ENCODE results near the gene PSMA7.
"Not testable (repeated sequence)": the region's sequence is repeated elsewhere in the genome, so short reads cannot be mapped to it uniquely, and the experiment has no call there.

PSMA7 gene

DNA sequence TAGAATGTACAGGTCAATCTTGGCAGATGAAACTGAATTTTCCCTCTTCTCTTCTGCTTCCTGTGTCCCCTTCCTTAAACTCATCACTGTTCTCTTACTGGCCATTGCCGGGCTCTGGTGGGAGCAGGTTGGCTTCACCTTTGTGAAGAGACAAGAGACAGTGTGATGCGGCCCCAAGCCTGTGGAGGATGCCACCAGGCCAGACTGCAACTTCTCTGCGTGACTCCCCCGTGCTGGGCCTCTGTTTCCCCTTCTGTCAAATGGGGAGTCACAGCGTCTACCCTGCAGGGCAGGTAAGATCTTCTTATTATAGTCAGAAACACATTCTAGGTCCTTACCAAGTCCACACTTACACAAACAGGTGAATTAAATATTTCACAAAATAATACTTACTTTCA lies 22.8 kb downstream of the PSMA7 start:
- H3K4me3 ChIP-seq (ENCODE audit: low read depth in 1 of 2, low read length in 2 of 2) = no peak overlapping the region
- H3K9me3 ChIP-seq (ENCODE audit: low read length) = no peaks in the 10 kb centered on the region
- peaks cover 5% of the 10 kb centered on the region for H3K36me3 ChIP-seq (ENCODE audit: insufficient read depth, low read length)
- H3K4me1 ChIP-seq (ENCODE audit: insufficient read depth, low read length) = peaks cover 14% of the 10 kb centered on the region
- peaks cover 0 to 12% of the 10 kb centered on the region in 2 donors for H3K27me3 ChIP-seq (ENCODE audit: control insufficient read depth in 1 of 2, insufficient read depth in 2 of 2, low read length in 2 of 2)
- no peak overlapping the region for H3K9ac ChIP-seq (ENCODE audit: low read length)
- H3K27ac ChIP-seq (ENCODE audit: low read depth, low read length) = no peak overlapping the region

DNA sequence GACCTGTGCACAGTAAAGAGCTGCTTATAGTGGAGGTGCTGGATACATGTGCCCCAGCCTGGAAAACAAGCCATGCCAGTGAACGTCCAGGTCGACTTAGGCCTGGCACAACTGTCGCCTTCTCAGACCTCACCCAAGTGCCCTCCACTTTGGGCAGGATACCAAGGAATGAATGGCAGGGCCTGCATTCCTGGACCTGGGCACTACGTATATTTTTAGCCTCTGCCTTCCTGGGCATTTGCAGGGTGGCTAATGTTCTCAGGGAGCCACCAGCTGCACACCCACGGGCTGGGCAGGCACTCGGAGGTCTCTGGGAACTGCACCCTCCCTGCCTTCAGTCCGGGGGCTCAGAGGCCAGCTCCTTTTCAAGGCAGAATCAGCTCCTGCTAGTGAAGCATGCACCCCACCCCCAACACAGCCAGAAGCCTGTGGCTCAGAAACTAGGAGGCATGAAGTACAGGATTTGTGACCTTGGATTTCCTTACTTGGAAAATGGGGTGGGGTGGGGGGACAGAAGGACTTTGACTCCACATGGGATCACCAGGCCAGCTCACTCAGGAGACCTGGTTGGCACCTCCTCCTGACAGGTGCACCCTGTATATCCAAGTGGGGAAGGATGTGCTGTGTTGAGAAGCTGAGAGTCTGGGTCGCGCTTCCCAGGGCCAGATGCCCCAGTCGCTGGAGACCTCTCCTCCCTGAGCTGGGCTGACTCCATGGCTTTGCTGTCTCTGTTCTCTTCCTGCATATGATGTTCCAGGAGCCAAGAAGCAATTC lies 23.4 kb downstream of the PSMA7 start:
- H3K4me3 ChIP-seq (ENCODE audit: low read depth in 1 of 2, low read length in 2 of 2) = no peak overlapping the region
- no peak overlapping the region for H3K9ac ChIP-seq (ENCODE audit: low read length)
- no peak overlapping the region for H3K27ac ChIP-seq (ENCODE audit: low read depth, low read length)
- H3K36me3 ChIP-seq (ENCODE audit: insufficient read depth, low read length) = no peaks in the 10 kb centered on the region
- H3K9me3 ChIP-seq (ENCODE audit: low read length) = no peaks in the 10 kb centered on the region
- peaks cover 0 to 17% of the 10 kb centered on the region in 2 donors for H3K27me3 ChIP-seq (ENCODE audit: control insufficient read depth in 1 of 2, insufficient read depth in 2 of 2, low read length in 2 of 2)
- H3K4me1 ChIP-seq (ENCODE audit: insufficient read depth, low read length) = peaks cover 14% of the 10 kb centered on the region

DNA sequence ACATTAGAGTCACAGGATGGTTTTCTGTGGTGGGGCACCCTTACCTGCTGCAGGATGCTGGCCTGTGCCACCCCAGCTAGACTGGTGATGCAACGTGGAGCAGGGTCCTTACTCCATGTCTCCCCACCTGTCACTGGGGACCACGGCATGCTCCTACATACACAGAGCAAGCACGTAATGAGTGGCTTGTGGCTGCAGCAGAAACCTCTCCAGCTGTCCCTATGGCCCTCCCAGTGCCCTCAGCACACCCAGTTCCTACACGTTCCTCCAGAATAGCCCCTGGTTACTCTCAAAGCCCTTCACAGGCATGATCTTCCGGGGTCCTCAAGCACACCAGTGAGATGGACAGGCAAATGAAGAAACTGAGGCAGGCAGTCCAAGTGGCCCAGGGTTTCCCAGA lies 24.1 kb downstream of the PSMA7 start:
- H3K4me1 ChIP-seq (ENCODE audit: insufficient read depth, low read length) = peaks cover 10% of the 10 kb centered on the region
- H3K27ac ChIP-seq (ENCODE audit: low read depth, low read length) = no peak overlapping the region
- H3K9ac ChIP-seq (ENCODE audit: low read length) = no peak overlapping the region
- peaks cover 0 to 18% of the 10 kb centered on the region in 2 donors for H3K27me3 ChIP-seq (ENCODE audit: control insufficient read depth in 1 of 2, insufficient read depth in 2 of 2, low read length in 2 of 2)
- no peaks in the 10 kb centered on the region for H3K9me3 ChIP-seq (ENCODE audit: low read length)
- no peak overlapping the region for H3K4me3 ChIP-seq (ENCODE audit: low read depth in 1 of 2, low read length in 2 of 2)
- no peaks in the 10 kb centered on the region for H3K36me3 ChIP-seq (ENCODE audit: insufficient read depth, low read length)

DNA sequence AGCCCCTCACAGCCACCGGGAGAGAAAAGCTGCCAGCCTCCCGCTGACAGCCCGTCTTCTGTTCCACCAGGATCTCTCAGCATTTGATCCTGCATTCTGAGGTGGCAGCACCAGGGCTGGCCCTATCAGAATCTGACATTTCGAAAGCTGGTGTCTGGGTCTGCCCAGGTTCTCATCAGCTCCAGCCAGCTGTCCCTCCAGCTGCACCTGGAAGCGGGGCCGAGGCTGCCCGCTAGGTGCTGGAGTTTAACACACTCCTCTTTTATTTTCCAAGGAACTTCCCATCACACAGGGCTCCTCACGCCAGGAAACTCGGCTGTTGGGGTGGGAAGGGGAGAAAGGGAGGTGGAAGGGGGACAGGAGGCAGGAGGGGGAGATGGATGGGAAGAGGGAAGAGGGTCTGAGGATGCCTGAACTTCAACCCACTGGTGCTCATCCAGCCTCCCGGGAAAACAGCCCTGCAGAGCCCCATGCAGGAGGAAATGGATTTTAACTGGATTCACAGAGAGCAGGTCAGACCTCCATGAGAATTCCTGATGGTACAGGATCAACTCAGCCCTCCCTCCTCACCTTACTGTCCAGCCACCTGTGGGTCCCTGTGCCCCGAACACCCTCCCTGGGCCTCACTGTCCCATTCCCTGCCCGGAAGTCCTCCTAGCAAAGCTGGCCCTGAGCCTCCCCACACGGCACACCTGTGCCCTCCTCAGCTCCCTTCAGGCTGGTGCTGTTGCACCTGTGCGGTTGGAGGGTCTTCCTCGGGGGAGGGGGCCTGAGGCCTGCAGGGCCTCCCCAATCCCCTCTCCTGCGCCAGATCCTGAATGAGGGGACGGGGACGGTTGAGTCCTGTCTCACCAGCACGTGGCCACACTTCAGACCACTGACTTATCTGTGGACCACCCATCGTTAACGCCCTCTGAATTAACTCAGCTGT lies 24.8 kb downstream of the PSMA7 start:
- Histone ChIP-seq H3K27me3 (ENCODE audit: control insufficient read depth in 1 of 2, insufficient read depth in 2 of 2, low read length in 2 of 2) (peaks cover 0 to 18% of the 10 kb centered on the region in 2 donors), H3K36me3 (ENCODE audit: insufficient read depth, low read length) (no peaks in the 10 kb centered on the region), H3K9me3 (ENCODE audit: low read length) (no peaks in the 10 kb centered on the region), H3K4me1 (ENCODE audit: insufficient read depth, low read length) (peaks cover 2% of the 10 kb centered on the region), H3K27ac (ENCODE audit: low read depth, low read length) (no peak overlapping the region), H3K9ac (ENCODE audit: low read length) (no peak overlapping the region), H3K4me3 (ENCODE audit: low read depth in 1 of 2, low read length in 2 of 2) (no peak overlapping the region)

DNA sequence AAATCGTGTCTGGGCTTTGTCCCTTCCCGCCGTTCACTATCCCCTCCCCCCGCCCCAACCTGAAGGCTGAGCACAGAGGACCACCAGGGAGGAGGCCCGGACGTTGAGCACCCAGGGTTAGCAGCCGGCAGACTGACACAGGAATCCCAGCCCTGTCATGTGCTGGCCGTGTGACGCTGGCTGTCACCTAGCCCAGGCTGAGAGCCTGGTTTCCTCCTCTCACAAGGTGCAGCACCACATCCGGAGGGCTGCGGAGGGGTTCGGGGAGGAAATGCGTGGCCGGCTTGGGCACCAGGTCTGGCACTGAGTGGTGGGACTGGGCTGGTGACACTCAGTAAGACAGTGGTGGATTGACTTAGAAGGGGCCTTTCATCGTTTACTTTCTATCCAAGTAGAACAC lies 25.5 kb downstream of the PSMA7 start:
- no peaks in the 10 kb centered on the region for H3K36me3 ChIP-seq (ENCODE audit: insufficient read depth, low read length)
- H3K27me3 ChIP-seq (ENCODE audit: control insufficient read depth in 1 of 2, insufficient read depth in 2 of 2, low read length in 2 of 2) = peaks cover 0 to 20% of the 10 kb centered on the region in 2 donors
- H3K9ac ChIP-seq (ENCODE audit: low read length) = no peak overlapping the region
- H3K4me3 ChIP-seq (ENCODE audit: low read depth in 1 of 2, low read length in 2 of 2) = no peak overlapping the region
- no peak overlapping the region for H3K27ac ChIP-seq (ENCODE audit: low read depth, low read length)
- no peaks in the 10 kb centered on the region for H3K4me1 ChIP-seq (ENCODE audit: insufficient read depth, low read length)
- H3K9me3 ChIP-seq (ENCODE audit: low read length) = no peaks in the 10 kb centered on the region

DNA sequence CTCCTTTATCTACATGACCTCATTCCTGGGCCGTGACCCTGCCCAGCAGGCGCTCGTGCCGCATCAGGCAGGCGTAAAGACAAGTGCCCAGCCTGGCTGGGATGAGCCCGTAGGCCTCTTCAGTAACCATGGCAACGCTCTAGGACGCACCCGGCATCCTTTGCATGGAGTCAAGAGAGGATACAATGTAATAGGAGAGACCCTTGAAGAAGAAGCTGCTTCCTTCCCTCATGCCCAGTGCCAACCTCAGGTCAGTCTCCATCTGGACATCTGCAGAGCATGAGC lies 25.9 kb downstream of the PSMA7 start:
- H3K9me3 ChIP-seq (ENCODE audit: low read length) = no peaks in the 10 kb centered on the region
- H3K4me1 ChIP-seq (ENCODE audit: insufficient read depth, low read length) = no peaks in the 10 kb centered on the region
- no peak overlapping the region for H3K27ac ChIP-seq (ENCODE audit: low read depth, low read length)

DNA sequence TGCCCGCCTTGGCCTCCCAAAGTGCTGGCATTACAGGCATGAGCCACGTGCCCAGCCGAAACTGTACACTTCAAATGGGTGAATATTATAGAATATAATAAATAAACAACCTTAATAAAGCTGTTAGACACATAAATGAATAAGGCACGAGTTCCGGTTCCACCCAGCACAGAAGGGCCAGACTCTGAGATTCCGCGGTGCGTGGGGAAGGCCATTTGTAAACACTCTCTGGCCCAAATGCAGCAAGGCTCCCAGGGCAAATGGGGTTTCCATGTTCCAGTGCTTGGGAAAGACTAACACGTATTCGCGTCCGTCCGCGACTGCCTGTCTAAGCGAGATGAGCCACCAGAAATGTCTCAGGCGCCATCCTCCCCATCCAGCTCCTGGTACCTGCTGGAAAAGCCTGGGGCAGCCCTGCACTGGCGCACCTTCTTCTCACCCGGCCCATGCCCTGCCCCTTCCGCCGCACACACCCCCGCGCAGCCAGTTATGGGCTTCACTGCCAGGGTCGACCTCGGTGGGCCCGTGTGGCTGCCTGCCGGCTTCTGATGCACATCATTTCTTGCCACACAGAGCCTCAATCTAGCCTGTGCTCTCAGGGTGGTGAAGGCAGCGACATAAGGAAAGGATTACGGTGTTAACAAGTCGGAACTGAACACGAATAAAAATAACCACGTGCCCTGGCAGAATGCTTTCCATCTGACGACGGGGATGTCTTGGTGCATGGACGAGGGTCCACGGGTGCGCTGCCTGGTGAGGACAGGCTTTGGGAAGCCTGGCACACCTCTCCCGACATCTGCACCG lies 26.4 kb downstream of the PSMA7 start:
- Histone ChIP-seq H3K9ac (ENCODE audit: low read length) (no peak overlapping the region), H3K9me3 (ENCODE audit: low read length) (no peaks in the 10 kb centered on the region), H3K27me3 (ENCODE audit: control insufficient read depth in 1 of 2, insufficient read depth in 2 of 2, low read length in 2 of 2) (peaks cover 0 to 21% of the 10 kb centered on the region in 2 donors)

More for the DNA sequence above, 25.9 kb downstream of the PSMA7 start:
- Histone ChIP-seq H3K4me3 (ENCODE audit: low read depth in 1 of 2, low read length in 2 of 2) (no peak overlapping the region), H3K27me3 (ENCODE audit: control insufficient read depth in 1 of 2, insufficient read depth in 2 of 2, low read length in 2 of 2) (peaks cover 0 to 21% of the 10 kb centered on the region in 2 donors), H3K36me3 (ENCODE audit: insufficient read depth, low read length) (no peaks in the 10 kb centered on the region), H3K9ac (ENCODE audit: low read length) (no peak overlapping the region)

DNA sequence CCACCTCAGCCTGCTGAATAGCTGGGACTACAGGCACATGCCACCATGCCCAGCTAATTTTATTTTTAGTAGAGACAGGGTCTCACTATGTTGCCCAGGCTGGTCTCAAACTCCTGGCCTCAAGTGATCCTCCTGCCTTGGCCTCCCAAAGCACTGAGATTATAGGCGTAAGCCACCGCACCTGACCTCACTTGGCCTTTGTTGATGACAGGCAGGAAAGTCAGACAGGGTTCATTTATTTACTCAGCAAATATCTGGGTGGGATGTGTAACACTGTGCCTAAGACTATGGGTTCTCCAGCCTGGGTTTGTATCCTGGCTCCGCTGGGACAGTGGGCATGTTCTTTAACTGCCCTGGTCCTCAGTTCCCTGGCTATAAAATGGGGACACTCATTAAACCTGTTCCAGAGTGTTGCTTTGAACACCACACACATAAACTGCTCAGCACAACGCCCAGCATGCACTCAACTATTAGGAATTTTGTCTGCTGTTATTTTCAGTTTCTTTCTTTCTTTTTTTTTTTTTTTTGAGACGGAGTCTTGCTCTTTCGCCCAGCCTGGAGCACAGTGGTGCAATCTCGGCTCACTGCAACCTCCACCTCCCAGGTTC lies 27.3 kb downstream of the PSMA7 start:
- H3K27me3 ChIP-seq (ENCODE audit: control insufficient read depth in 1 of 2, insufficient read depth in 2 of 2, low read length in 2 of 2) = peaks cover 0 to 21% of the 10 kb centered on the region in 2 donors
- not testable (repeated sequence) for H3K9me3 ChIP-seq (ENCODE audit: low read length); H3K27ac ChIP-seq (ENCODE audit: low read depth, low read length); H3K4me3 ChIP-seq (ENCODE audit: low read depth in 1 of 2, low read length in 2 of 2); H3K36me3 ChIP-seq (ENCODE audit: insufficient read depth, low read length); H3K4me1 ChIP-seq (ENCODE audit: insufficient read depth, low read length); H3K9ac ChIP-seq (ENCODE audit: low read length)

More for the DNA sequence above, 26.4 kb downstream of the PSMA7 start:
- Histone ChIP-seq H3K4me1 (ENCODE audit: insufficient read depth, low read length) (no peaks in the 10 kb centered on the region), H3K36me3 (ENCODE audit: insufficient read depth, low read length) (no peaks in the 10 kb centered on the region), H3K4me3 (ENCODE audit: low read depth in 1 of 2, low read length in 2 of 2) (no peak overlapping the region), H3K27ac (ENCODE audit: low read depth, low read length) (no peak overlapping the region)

DNA sequence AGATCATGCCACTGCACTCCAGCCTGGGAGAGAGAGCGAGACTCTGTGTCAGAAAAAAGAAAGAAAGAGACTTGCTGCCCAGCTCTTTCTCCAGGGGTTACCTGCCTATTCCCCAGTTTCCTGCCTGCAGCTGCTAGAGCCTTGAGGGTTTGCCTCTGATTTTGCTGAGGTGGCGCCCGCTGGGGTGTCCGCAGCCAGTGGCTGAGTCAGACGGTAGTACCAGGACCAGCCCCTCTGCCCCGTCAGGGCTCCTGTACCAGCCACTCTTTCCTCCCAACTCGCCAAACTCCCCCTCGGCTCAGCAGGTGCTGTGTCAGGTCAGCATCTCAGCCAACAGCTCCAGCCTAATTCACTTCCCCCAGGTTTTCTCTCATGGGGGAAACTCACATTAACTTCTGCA lies 28.3 kb downstream of the PSMA7 start:
- peaks cover 0 to 21% of the 10 kb centered on the region in 2 donors for H3K27me3 ChIP-seq (ENCODE audit: control insufficient read depth in 1 of 2, insufficient read depth in 2 of 2, low read length in 2 of 2)

DNA sequence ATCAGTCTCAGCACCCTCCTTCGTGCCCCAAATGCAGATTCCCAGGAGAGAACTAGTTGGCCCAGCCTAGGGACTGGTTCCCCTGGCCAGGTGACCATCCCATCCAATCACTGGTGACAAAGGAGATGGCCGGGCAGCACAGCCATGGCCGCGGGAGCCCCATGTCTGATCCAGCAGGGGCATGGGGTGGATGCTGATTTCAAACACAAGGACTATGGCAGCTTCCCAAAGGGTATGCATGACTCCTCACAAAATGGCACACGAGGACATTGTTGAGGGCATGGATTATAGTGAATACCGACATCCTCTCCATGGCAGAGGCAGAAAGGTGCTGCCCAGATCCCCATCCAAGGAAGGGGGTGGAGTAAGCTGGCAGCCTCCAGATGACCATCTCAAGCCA lies 30.8 kb downstream of the PSMA7 start:
- Histone ChIP-seq H3K4me1 (ENCODE audit: insufficient read depth, low read length) (no peaks in the 10 kb centered on the region), H3K27me3 (ENCODE audit: control insufficient read depth in 1 of 2, insufficient read depth in 2 of 2, low read length in 2 of 2) (peaks cover 0 to 15% of the 10 kb centered on the region in 2 donors), H3K9me3 (ENCODE audit: low read length) (no peaks in the 10 kb centered on the region), H3K36me3 (ENCODE audit: insufficient read depth, low read length) (no peaks in the 10 kb centered on the region), H3K27ac (ENCODE audit: low read depth, low read length) (no peak overlapping the region), H3K4me3 (ENCODE audit: low read depth in 1 of 2, low read length in 2 of 2) (no peak overlapping the region), H3K9ac (ENCODE audit: low read length) (no peak overlapping the region)

More for the DNA sequence above, 28.3 kb downstream of the PSMA7 start:
- Histone ChIP-seq H3K9me3 (ENCODE audit: low read length) (no peaks in the 10 kb centered on the region), H3K27ac (ENCODE audit: low read depth, low read length) (no peak overlapping the region), H3K9ac (ENCODE audit: low read length) (no peak overlapping the region), H3K4me3 (ENCODE audit: low read depth in 1 of 2, low read length in 2 of 2) (no peak overlapping the region), H3K36me3 (ENCODE audit: insufficient read depth, low read length) (no peaks in the 10 kb centered on the region), H3K4me1 (ENCODE audit: insufficient read depth, low read length) (no peaks in the 10 kb centered on the region)

DNA sequence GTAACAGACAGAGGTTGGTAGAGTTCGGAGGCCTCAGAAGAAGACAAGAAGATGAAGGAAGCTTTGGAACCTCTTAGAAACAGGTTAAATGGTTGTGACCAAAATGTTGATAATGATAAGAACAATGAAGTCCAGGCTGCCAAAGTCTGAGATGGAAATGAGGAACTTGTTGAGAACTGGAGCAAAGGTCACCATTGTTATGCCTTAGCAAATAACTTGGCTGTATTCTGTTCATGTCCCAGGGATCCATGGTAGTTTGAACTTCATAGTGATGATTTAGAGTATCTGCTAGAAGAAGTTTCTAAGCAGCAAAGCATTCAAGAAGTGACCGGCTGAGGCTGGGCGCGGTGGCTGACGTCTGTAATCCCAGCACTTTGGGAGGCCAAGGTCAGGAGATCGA lies 32.0 kb downstream of the PSMA7 start:
- no peak overlapping the region for H3K27ac ChIP-seq (ENCODE audit: low read depth, low read length)
- H3K27me3 ChIP-seq (ENCODE audit: control insufficient read depth in 1 of 2, insufficient read depth in 2 of 2, low read length in 2 of 2) = peaks cover 0 to 10% of the 10 kb centered on the region in 2 donors
- H3K4me3 ChIP-seq (ENCODE audit: low read depth in 1 of 2, low read length in 2 of 2) = no peak overlapping the region
- H3K9ac ChIP-seq (ENCODE audit: low read length) = no peak overlapping the region
- no peaks in the 10 kb centered on the region for H3K36me3 ChIP-seq (ENCODE audit: insufficient read depth, low read length)
- H3K4me1 ChIP-seq (ENCODE audit: insufficient read depth, low read length) = no peaks in the 10 kb centered on the region
- no peaks in the 10 kb centered on the region for H3K9me3 ChIP-seq (ENCODE audit: low read length)
